HUES48 (cell line): ENCODE results near the gene ALDH7A1.

Source experiments
- H3K27ac ChIP-seq: one replicate; pipeline ENCODE4 v1.7.0; 2013; ENCODE audit warnings: low read depth, low read length, inconsistent platforms
- H3K27me3 ChIP-seq: 2 replicates; pipeline ENCODE4 v1.6.1; 2013; ENCODE audit warnings: mild to moderate bottlenecking, low read length; ENCODE audit not compliant: control insufficient read depth, insufficient read depth
- H3K36me3 ChIP-seq: 2 replicates; pipeline ENCODE4 v1.6.1; 2013; ENCODE audit warnings: low read length; ENCODE audit not compliant: control insufficient read depth, insufficient read depth
- H3K4me1 ChIP-seq: 2 replicates; pipeline ENCODE4 v1.6.1; 2013; ENCODE audit warnings: mild to moderate bottlenecking, low read length; ENCODE audit not compliant: control insufficient read depth, insufficient read depth
- H3K4me3 ChIP-seq: 2 replicates; pipeline ENCODE4 v1.5.1; 2013; ENCODE audit warnings: mild to moderate bottlenecking, low read depth, low read length
- H3K9ac ChIP-seq: 2 replicates; pipeline ENCODE4 v1.6.1; 2013; ENCODE audit warnings: mild to moderate bottlenecking, low read depth, low read length, moderate library complexity
- H3K9me3 ChIP-seq: 2 replicates; pipeline ENCODE4 v1.6.1; 2013; ENCODE audit warnings: low read length; ENCODE audit not compliant: control insufficient read depth, insufficient read depth

Gene ALDH7A1

GRCh38 chr5:126490167-126490940 is 104.7 kb downstream of the ALDH7A1 start:
- H3K4me3 ChIP-seq, result no peak overlapping the region
- H3K9me3 ChIP-seq, result no peaks in the 10 kb centered on the region
- peaks cover 9% of the 10 kb centered on the region; the same call in 1 of the 2 replicates for H3K4me1 ChIP-seq
- H3K27me3 ChIP-seq, result no peaks in the 10 kb centered on the region
- H3K36me3 ChIP-seq, result peaks cover 59% of the 10 kb centered on the region
- H3K27ac ChIP-seq, result peak overlapping the region; percentile 69
- no peak overlapping the region for H3K9ac ChIP-seq

GRCh38 chr5:126488443-126489065 is 106.5 kb downstream of the ALDH7A1 start:
- no peak overlapping the region for H3K27ac ChIP-seq
- peaks cover 67% of the 10 kb centered on the region for H3K36me3 ChIP-seq
- no peaks in the 10 kb centered on the region for H3K27me3 ChIP-seq
- no peaks in the 10 kb centered on the region for H3K9me3 ChIP-seq
- no peak overlapping the region for H3K9ac ChIP-seq
- no peak overlapping the region for H3K4me3 ChIP-seq
- peaks cover 9% of the 10 kb centered on the region; the same call in 1 of the 2 replicates for H3K4me1 ChIP-seq

GRCh38 chr5:126487596-126487995 is 107.4 kb downstream of the ALDH7A1 start:
- Histone ChIP-seq H3K4me1 (peaks cover 9% of the 10 kb centered on the region; the same call in 1 of the 2 replicates), H3K9ac (no peak overlapping the region), H3K27me3 (no peaks in the 10 kb centered on the region), H3K4me3 (no peak overlapping the region), H3K36me3 (peaks cover 68% of the 10 kb centered on the region), H3K9me3 (no peaks in the 10 kb centered on the region), H3K27ac (no peak overlapping the region)

- Histone ChIP-seq H3K36me3 (peaks cover 73% of the 10 kb centered on the region), H3K4me3 (no peak overlapping the region), H3K9ac (no peak overlapping the region), H3K4me1 (peaks cover 9% of the 10 kb centered on the region; the same call in 1 of the 2 replicates), H3K27ac (no peak overlapping the region), H3K9me3 (no peaks in the 10 kb centered on the region), H3K27me3 (no peaks in the 10 kb centered on the region)
Observed at GRCh38 chr5:126486332-126486731, 108.7 kb downstream of the ALDH7A1 start.

- no peaks in the 10 kb centered on the region for H3K9me3 ChIP-seq
- no peak overlapping the region for H3K27ac ChIP-seq
- peaks cover 79% of the 10 kb centered on the region for H3K36me3 ChIP-seq
- H3K4me3 ChIP-seq, result no peak overlapping the region
- H3K9ac ChIP-seq, result no peak overlapping the region
- no peaks in the 10 kb centered on the region for H3K27me3 ChIP-seq
- H3K4me1 ChIP-seq, result 0 out of 2 replicates have a peak, but pooled peaks cover 2% of the 10 kb centered on the region
Observed at GRCh38 chr5:126484253-126484652, 110.8 kb downstream of the ALDH7A1 start.

GRCh38 chr5:126483156-126483555 is 111.9 kb downstream of the ALDH7A1 start:
- no peaks in the 10 kb centered on the region for H3K27me3 ChIP-seq
- H3K4me3 ChIP-seq, result no peak overlapping the region
- H3K36me3 ChIP-seq, result peaks cover 68% of the 10 kb centered on the region
- no peak overlapping the region for H3K27ac ChIP-seq
- H3K4me1 ChIP-seq, result no peaks in the 10 kb centered on the region
- H3K9ac ChIP-seq, result no peak overlapping the region
- H3K9me3 ChIP-seq, result no peaks in the 10 kb centered on the region

GRCh38 chr5:126482591-126482990 is 112.4 kb downstream of the ALDH7A1 start:
- Histone ChIP-seq H3K27ac (no peak overlapping the region), H3K9ac (no peak overlapping the region), H3K4me3 (no peak overlapping the region), H3K4me1 (no peaks in the 10 kb centered on the region), H3K36me3 (peaks cover 65% of the 10 kb centered on the region), H3K27me3 (no peaks in the 10 kb centered on the region), H3K9me3 (no peaks in the 10 kb centered on the region)

GRCh38 chr5:126481243-126481642 is 113.8 kb downstream of the ALDH7A1 start:
- Histone ChIP-seq H3K27ac (no peak overlapping the region), H3K4me3 (no peak overlapping the region), H3K9me3 (no peaks in the 10 kb centered on the region), H3K36me3 (peaks cover 52% of the 10 kb centered on the region), H3K27me3 (no peaks in the 10 kb centered on the region), H3K4me1 (no peaks in the 10 kb centered on the region), H3K9ac (no peak overlapping the region)
